AG09319 (cell line): ENCODE measurements around the gene CATSPERB.
"Not testable (repeated sequence)": the region's sequence is repeated elsewhere in the genome, so short reads cannot be mapped to it uniquely, and the experiment has no call there.

Source experiments
- DNase-seq: peaks from one replicate; pipeline ENCODE4 v3.0.0-alpha.2; 2010; ENCODE audit warnings: low read depth; ENCODE audit errors: extremely low read depth
- CTCF ChIP-seq: IDR thresholded peaks from 2 replicates; pipeline ENCODE4 v1.5.1; 2011; ENCODE audit warnings: low read depth, mild to moderate bottlenecking, inconsistent platforms, low read length, moderate library complexity

Gene CATSPERB

GRCh38 chr14:91599994-91600393 is 131.9 kb downstream of the CATSPERB start:
- TF ChIP-seq CTCF: no peak
- DNase-seq: no peak

GRCh38 chr14:91595736-91596135 is 136.2 kb downstream of the CATSPERB start:
- no peak for TF ChIP-seq CTCF
- no peak for DNase-seq

- not testable (repeated sequence) for DNase-seq
Observed at GRCh38 chr14:91593957-91594356, 137.9 kb downstream of the CATSPERB start.

GRCh38 chr14:91586410-91586809 is 145.5 kb downstream of the CATSPERB start:
- TF ChIP-seq CTCF: no peak
- no peak for DNase-seq

- no peak for DNase-seq
- no peak for TF ChIP-seq CTCF
Observed at GRCh38 chr14:91585856-91586255, 146.0 kb downstream of the CATSPERB start.

GRCh38 chr14:91582761-91583160 is 149.1 kb downstream of the CATSPERB start:
- DNase-seq: no peak
- TF ChIP-seq CTCF: no peak

GRCh38 chr14:91580876-91581577 is 150.9 kb downstream of the CATSPERB start:
- no peak for DNase-seq
- no peak for TF ChIP-seq CTCF

GRCh38 chr14:91577632-91578233 is 154.2 kb downstream of the CATSPERB start:
- no peak for TF ChIP-seq CTCF
- DNase-seq: no peak
